GM23248 (cell line): ENCODE measurements around the gene HOMER2. TPM values are rescaled to one million over a fixed set of nuclear protein-coding genes. Genes with fewer than 3 reads are reported as not detected.

Experiments
- DNase-seq: peaks from one replicate; pipeline ENCODE4 v3.0.0-alpha.2; 2015
- H2AFZ ChIP-seq: fragments of 200-600 bp; sonication (generic); 2 replicates; pipeline ENCODE4 v1.6.1; 2016; ENCODE audit warnings: antibody characterized with exemption
- H3F3A ChIP-seq: fragments of 200-600 bp; sonication (generic); 2 replicates; pipeline ENCODE4 v1.6.1; 2016; ENCODE audit warnings: mild to moderate bottlenecking, antibody characterized with exemption, mixed run types; ENCODE audit not compliant: insufficient read depth
- H3K27ac ChIP-seq: fragments of 200-600 bp; sonication (generic); 2 replicates; pipeline ENCODE4 v1.5.1; 2016; ENCODE audit warnings: mild to moderate bottlenecking
- H3K27me3 ChIP-seq: fragments of 200-600 bp; sonication (generic); replicated peaks from 2 replicates; pipeline ENCODE4 v1.6.1; 2016; ENCODE audit warnings: mild to moderate bottlenecking; ENCODE audit not compliant: insufficient read depth
- H3K36me3 ChIP-seq: fragments of 200-600 bp; sonication (generic); 2 replicates; pipeline ENCODE4 v1.6.1; 2016; ENCODE audit warnings: low read depth, mild to moderate bottlenecking
- H3K4me1 ChIP-seq: fragments of 200-600 bp; sonication (generic); 2 replicates; pipeline ENCODE4 v1.6.1; 2016; ENCODE audit warnings: mild to moderate bottlenecking; ENCODE audit not compliant: insufficient read depth
- H3K4me2 ChIP-seq: fragments of 200-600 bp; sonication (generic); one replicate; pipeline ENCODE4 v1.6.1; 2016; ENCODE audit warnings: mild to moderate bottlenecking; ENCODE audit not compliant: unreplicated experiment
- H3K4me3 ChIP-seq: fragments of 200-600 bp; sonication (generic); 2 replicates; pipeline ENCODE4 v1.5.1; 2016; ENCODE audit warnings: mild to moderate bottlenecking
- H3K79me2 ChIP-seq: fragments of 200-600 bp; sonication (generic); 2 replicates; pipeline ENCODE4 v1.6.1; 2016; ENCODE audit warnings: mild to moderate bottlenecking; ENCODE audit not compliant: insufficient read depth
- H3K9ac ChIP-seq: fragments of 200-600 bp; sonication (generic); 2 replicates; pipeline ENCODE4 v1.6.1; 2016; ENCODE audit warnings: mild to moderate bottlenecking
- H3K9me2 ChIP-seq: fragments of 200-600 bp; sonication (generic); 2 replicates; pipeline ENCODE4 v1.6.1; 2016; ENCODE audit warnings: mixed run types, mild to moderate bottlenecking, moderate library complexity; ENCODE audit not compliant: insufficient read depth
- H3K9me3 ChIP-seq: fragments of 200-600 bp; sonication (generic); one replicate; pipeline ENCODE4 v1.6.1; 2017; ENCODE audit warnings: low read depth
- H4K20me1 ChIP-seq: fragments of 200-600 bp; sonication (generic); 2 replicates; pipeline ENCODE4 v1.6.0; 2016; ENCODE audit not compliant: insufficient read depth
- EZH2 ChIP-seq: fragments of 200-600 bp; sonication (generic); IDR thresholded peaks from 2 replicates; pipeline ENCODE4 v1.6.1; 2018; ENCODE audit warnings: antibody characterized with exemption, mild to moderate bottlenecking; ENCODE audit not compliant: insufficient read depth, poor library complexity, severe bottlenecking
- EZH2phosphoT487 ChIP-seq: fragments of 200-600 bp; sonication (generic); IDR thresholded peaks from 2 replicates; pipeline ENCODE4 v1.6.1; 2018; ENCODE audit warnings: antibody characterized with exemption, moderate library complexity, mild to moderate bottlenecking, low read depth; ENCODE audit not compliant: insufficient read depth
- WGBS, 2 experiments: methylation state at CpG; one replicate each; pipeline ENCODE4 v1.1.6; 2015 to 2017; ENCODE audit warnings: low lambda C conversion rate in 2 of 2, low coverage in 1 of 2; ENCODE audit errors: missing lambda C conversion rate in 2 of 2; 5-methylcytosine and 5-hydroxymethylcytosine counted together
- in situ Hi-C: fragments of 300-500 bp; cut with MboI; formaldehyde crosslinking; loops from 2 replicates; pipeline ENCODE4 v1.15.0; 2020
- polyA plus RNA-seq: library from polyadenylated mRNA; unstranded; fragments of >200 nt; fragmentation: Nextera tagmentation; extraction: Ambion mirVana; gene quantifications from 2 replicates; pipeline ENCODE4 v1.2.1, GENCODE V29; 2016
- total RNA-seq: library from RNA; depleted of rRNA; stranded (reverse); fragments of >200 nt; shearing (Covaris generic); gene quantifications from 2 replicates; pipeline ENCODE4 v1.2.3, GENCODE V29; 2014

Gene HOMER2
- total and polyA plus RNA-seq, 2 experiments from 2014 or later = 9.0 to 17.0 TPM

GRCh38 chr15:82970078-82970686, 17.7 kb upstream of the HOMER2 start:
- no peaks in the 10 kb centered on the region for H4K20me1 ChIP-seq
- H3K9me2 ChIP-seq = no peaks in the 10 kb centered on the region
- TF ChIP-seq EZH2phosphoT487 (no peak), EZH2 (no peak)
- H3K9ac ChIP-seq = no peak overlapping the region
- H3K4me2 ChIP-seq = no peak overlapping the region
- in situ Hi-C loops = no loop called here
- DNase-seq = no peak
- no peaks in the 10 kb centered on the region for H3K4me1 ChIP-seq
- H3F3A ChIP-seq = no peaks in the 10 kb centered on the region
- no peak overlapping the region for H3K27ac ChIP-seq
- H3K9me3 ChIP-seq = no peaks in the 10 kb centered on the region
- H3K4me3 ChIP-seq = no peak overlapping the region
- H3K27me3 ChIP-seq = no peaks in the 10 kb centered on the region
- no peak overlapping the region for H2AFZ ChIP-seq
- 44% methylated on average over 3 of the region's 3 CpGs for WGBS, 2 experiments
- H3K79me2 ChIP-seq = no peaks in the 10 kb centered on the region
- no peaks in the 10 kb centered on the region for H3K36me3 ChIP-seq

- Histone ChIP-seq H3K4me3 (no peak overlapping the region), H3K27ac (no peak overlapping the region), H3K4me1 (no peaks in the 10 kb centered on the region), H3K9me2 (no peaks in the 10 kb centered on the region), H3K79me2 (no peaks in the 10 kb centered on the region), H3K27me3 (no peaks in the 10 kb centered on the region), H3K36me3 (no peaks in the 10 kb centered on the region), H3K9ac (no peak overlapping the region), H3K4me2 (no peak overlapping the region), H2AFZ (no peak overlapping the region), H3K9me3 (no peaks in the 10 kb centered on the region), H4K20me1 (no peaks in the 10 kb centered on the region), H3F3A (no peaks in the 10 kb centered on the region)
- WGBS, 2 experiments = 62 to 64% methylated on average over 7 of the region's 7 CpGs
- in situ Hi-C loops = no loop called here
- TF ChIP-seq EZH2phosphoT487 (no peak), EZH2 (no peak)
- no peak for DNase-seq
These were observed 16.8 kb upstream of the HOMER2 start for GRCh38 chr15:82969353-82969752.

- in situ Hi-C loops = no loop called here
- Histone ChIP-seq H3K9me3 (no peaks in the 10 kb centered on the region), H3F3A (no peaks in the 10 kb centered on the region), H3K9ac (no peak overlapping the region), H3K4me1 (no peaks in the 10 kb centered on the region), H3K79me2 (no peaks in the 10 kb centered on the region), H4K20me1 (no peaks in the 10 kb centered on the region), H3K36me3 (no peaks in the 10 kb centered on the region), H2AFZ (no peak overlapping the region), H3K4me2 (no peak overlapping the region), H3K4me3 (no peak overlapping the region), H3K27me3 (no peaks in the 10 kb centered on the region), H3K9me2 (no peaks in the 10 kb centered on the region), H3K27ac (no peak overlapping the region)
- TF ChIP-seq EZH2 (no peak), EZH2phosphoT487 (no peak)
- DNase-seq = peak; percentile 61
- whole genome bisulfite sequencing, 2 experiments = 70 to 74% methylated on average over 4 of the region's 4 CpGs
These were observed 15.5 kb upstream of the HOMER2 start for GRCh38 chr15:82968066-82968465.

- Histone ChIP-seq H3K36me3 (no peaks in the 10 kb centered on the region), H3K4me2 (no peak overlapping the region), H3K4me1 (no peaks in the 10 kb centered on the region), H3K4me3 (no peak overlapping the region), H3K27ac (no peak overlapping the region), H3F3A (no peaks in the 10 kb centered on the region), H4K20me1 (no peaks in the 10 kb centered on the region), H3K9me3 (no peaks in the 10 kb centered on the region), H3K79me2 (no peaks in the 10 kb centered on the region), H3K9me2 (no peaks in the 10 kb centered on the region), H2AFZ (no peak overlapping the region), H3K9ac (no peak overlapping the region), H3K27me3 (no peaks in the 10 kb centered on the region)
- WGBS, 2 experiments = 48 to 53% methylated on average over 4 of the region's 4 CpGs
- in situ Hi-C loops = no loop called here
- TF ChIP-seq EZH2phosphoT487 = no peak
- no peak for TF ChIP-seq EZH2
- no peak for DNase-seq
These were observed 14.2 kb upstream of the HOMER2 start for GRCh38 chr15:82966671-82967071.

- Histone ChIP-seq H3K27ac (no peak overlapping the region), H3K9ac (no peak overlapping the region), H4K20me1 (no peaks in the 10 kb centered on the region), H3K9me2 (no peaks in the 10 kb centered on the region), H3K27me3 (no peaks in the 10 kb centered on the region), H3K79me2 (no peaks in the 10 kb centered on the region), H3K4me1 (no peaks in the 10 kb centered on the region), H3K4me3 (no peak overlapping the region), H3K4me2 (no peak overlapping the region), H3K36me3 (no peaks in the 10 kb centered on the region), H3K9me3 (no peaks in the 10 kb centered on the region), H3F3A (peaks cover 4% of the 10 kb centered on the region; the same call in 1 of the 2 replicates), H2AFZ (no peak overlapping the region)
- in situ Hi-C loops = no loop called here
- TF ChIP-seq EZH2 = no peak
- TF ChIP-seq EZH2phosphoT487 = no peak
- no peak for DNase-seq
- WGBS, 2 experiments = 90 to 93% methylated on average over 5 of the region's 5 CpGs
These were observed 12.4 kb upstream of the HOMER2 start for GRCh38 chr15:82964890-82965289.
